NCI-H2029 (cell line): Measurements from ENCODE around the gene VSIR.

ENCODE experiments used
- DNase-seq: peaks from one replicate; lab custom pipeline; 2025; lab: John Stamatoyannopoulos, UW

Gene VSIR

DNA sequence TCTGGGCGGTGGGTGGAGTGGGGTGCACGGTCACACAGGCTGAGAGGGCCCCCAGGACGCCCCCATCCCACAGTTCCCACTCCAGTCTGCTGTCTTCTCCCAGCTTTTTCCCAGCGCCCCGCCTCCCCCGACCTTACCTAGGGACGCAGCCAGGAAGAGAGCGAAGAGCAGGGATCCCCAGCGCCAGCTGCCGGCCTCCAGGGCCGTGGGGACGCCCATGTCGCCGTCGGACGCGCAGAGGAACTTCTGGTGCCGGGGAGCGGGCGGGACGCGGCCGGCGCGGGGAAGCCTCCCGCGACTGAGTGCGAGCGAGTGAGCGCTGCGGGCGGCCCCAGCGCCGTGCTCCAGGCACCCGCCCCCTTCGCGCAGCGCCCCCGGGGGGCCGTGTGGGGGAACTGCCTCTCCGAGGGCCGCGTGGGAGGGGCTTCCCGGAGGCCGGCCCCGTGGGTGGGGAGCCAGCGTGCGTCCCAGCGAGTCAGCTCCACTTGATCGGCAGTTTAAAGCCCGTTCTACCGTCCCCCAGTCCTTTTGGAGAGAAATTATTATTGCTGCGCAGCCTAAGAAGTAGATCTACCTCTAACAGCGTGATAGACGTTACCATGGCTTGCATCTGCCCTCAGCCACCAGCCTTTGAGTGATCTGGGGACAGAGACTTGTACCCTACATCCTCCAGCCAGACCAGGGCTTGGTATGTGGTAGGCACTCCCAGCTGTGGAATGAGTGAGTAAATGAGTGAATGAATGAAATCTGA is at the start of gene VSIR:
Gene VSIR, minus strand, starts transcription at position 300 of the 751 bp plus-strand sequence. Its CDS starts 81 bp downstream, at position 219.
- DNase-seq, result peak; percentile 24

DNA sequence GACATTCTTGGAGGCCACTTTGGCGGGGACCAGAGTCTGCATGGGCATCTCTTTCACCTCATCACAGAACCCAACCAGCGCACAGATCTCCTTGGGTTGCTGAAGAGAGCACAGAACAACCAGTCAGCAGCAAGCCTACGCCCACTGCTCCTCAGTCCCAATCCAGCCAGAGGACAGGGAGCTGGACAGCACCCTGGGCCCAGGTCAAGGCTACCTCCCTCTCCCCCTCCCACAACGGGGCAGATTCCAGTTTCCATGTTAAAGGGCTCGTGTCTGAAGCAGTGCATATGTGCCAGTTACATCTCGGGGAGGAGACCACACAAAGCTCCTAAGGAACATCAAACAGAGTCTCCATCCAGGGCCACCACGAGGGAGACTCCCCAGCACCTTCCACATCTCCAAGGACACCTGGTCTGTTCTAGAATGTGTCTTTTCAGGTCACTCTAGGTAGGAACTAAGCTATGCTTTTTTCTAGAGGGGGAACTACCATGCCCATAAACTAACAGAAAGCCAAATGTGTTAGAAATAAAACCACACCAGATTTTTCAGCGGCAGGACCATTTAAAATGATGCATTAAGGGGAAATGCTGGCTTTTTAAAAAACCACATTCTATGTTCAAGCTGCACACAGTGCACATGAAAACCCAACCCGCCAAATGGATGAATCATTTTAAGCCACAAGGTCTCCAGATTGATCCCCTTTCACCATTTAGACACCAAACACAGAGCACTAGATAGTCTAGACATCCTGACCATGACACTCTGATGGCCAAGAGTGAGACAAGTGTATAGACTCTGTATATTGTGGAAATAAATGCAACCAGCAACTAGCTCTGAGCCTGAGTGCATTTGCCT is 48.8 kb upstream of the VSIR start:
- DNase-seq, result no peak

- no peak for DNase-seq
These were observed 47.6 kb upstream of the VSIR start for GRCh38 chr10:71820966-71821365.

GRCh38 chr10:71819985-71820384 is 46.7 kb upstream of the VSIR start:
- DNase-seq, result no peak

GRCh38 chr10:71819441-71819861 is 46.1 kb upstream of the VSIR start:
- DNase-seq, result no peak

DNA sequence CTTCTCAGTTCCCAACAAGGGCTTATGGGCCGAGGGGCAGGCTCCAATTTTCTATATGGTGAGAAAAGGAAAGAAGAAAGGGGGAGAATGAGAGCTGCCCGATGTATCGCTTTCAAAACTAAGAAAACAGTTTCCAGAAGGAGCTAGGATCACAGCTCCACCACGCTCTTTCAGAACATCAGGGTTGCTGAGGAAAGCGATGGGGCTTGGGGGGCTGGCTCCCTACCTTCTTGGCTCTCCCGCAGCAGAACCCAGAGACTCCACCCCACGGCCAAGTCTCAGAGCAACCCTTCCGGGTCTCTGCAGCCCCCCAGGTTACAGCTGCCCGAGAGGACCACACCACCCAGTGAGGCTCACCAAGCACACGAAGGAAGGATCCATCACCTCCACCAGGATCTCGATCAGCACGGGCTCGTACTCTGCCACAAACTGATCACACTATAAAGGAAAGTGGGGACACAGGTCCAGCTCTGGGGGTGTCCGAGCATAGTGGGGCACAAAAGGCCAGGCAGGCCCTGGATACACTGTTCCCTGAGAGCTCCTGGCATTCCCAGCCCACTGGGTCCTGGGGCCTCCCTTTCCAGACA is 45.4 kb upstream of the VSIR start:
- DNase-seq, result no peak

GRCh38 chr10:71817831-71818655 is 44.7 kb upstream of the VSIR start:
- DNase-seq, result no peak

GRCh38 chr10:71816936-71817618 is 43.8 kb upstream of the VSIR start:
- no peak for DNase-seq

DNA sequence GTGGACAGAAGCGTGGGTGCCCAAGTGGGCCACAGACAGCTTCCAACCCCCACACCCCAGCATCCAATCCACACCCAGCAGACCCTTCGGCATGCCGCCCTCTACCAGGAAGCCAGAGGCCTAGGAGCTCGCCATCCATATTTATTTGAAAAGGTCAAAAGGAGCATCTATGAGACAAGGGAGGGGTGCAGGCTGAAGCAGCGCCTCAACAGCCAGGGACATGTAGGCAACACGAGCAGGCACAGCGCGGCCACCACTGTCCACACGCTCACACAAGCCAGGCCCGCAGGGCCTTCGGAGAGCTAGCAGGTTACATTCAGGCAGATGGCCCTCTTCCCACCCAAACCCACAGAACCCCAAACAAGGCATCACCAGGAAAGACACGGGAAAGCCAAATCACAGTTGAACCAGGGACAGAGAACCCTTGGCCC is 43.1 kb upstream of the VSIR start:
- no peak for DNase-seq

DNA sequence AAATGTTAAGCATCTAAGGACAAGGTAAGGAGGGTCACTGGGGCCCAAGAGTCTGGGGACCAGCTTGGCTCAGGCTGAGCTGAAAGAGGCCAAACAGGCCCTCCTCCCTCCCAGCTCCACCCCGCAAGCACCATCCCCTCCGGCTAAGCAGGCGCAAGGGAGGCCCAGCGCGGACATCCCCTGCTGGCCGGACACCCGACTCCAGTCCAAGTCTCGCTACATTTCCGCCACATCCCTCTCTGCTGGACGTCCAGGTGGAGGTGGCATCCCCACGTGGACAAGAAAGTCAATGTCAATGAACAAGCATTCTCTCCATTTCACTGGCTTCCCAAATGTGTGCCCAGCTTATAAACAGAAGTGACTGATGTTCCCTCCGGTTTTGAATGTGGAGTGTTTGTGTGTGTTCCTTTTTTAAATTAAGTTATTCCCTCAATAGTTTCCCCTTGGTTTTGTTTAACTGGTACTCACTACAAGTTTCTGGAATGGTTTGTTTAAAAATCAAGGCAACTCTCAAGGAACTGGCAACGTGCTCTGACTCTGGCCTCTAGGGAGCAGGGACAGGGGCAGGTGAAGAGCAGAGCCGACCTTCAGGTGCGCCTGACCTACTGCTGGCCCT is 42.3 kb upstream of the VSIR start:
- no peak for DNase-seq

- no peak for DNase-seq
These were observed 41.6 kb upstream of the VSIR start for GRCh38 chr10:71814922-71815411.

DNA sequence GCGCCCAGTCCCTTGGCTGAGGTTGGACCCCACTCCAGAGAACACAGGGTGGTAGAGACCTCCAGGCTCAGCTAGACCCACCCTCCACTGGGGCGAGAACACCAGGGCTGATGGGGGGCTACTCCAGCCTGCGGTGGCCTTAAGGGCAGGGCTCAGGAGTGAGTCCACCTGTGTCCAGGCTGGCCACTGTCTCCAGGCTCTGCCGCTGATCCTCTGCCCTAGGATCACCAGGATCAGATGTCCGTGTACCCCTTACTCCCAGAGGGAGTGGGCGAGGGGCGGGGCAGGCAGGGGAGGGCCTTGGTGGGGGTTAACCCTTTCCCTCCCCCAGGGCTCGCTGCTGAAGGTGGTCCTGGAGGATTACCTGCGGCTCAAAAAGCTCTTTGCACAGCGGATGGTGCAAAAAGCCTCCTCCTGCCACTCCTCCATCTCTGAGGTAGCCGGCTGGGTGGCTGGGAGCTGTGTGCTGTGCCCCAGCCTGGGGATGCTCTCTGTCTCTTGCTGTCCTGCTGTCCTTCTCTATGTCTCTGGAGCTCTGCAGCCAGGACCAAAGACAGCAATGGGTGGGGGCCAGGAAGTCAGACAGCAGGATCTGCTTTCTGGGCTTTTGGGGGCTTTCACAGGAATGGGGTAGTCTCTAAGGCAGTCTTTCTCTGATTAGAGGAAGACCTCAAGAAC is 39.7 kb upstream of the VSIR start:
- DNase-seq, result no peak

GRCh38 chr10:71812016-71812912 is 38.9 kb upstream of the VSIR start:
- DNase-seq, result peak; percentile 38

DNA sequence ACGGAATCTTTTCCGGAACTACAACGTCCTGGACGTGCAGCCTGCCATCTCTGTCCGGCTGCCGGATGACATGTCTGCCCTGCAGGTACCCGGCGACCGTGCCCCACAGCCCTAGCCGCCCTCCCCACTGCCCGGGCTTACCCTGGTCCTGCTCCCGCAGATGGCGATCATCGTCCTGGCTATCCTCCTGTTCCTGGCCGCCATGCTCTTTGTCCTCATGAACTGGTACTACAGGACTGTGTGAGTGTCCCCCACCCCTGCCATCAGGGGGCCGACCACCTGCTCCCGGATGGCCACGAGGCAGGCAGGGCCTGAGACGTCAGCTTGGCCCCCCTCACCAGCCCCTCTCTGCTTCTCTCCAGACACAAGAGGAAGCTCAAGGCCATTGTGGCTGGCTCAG is 38.0 kb upstream of the VSIR start:
- DNase-seq, result no peak

DNA sequence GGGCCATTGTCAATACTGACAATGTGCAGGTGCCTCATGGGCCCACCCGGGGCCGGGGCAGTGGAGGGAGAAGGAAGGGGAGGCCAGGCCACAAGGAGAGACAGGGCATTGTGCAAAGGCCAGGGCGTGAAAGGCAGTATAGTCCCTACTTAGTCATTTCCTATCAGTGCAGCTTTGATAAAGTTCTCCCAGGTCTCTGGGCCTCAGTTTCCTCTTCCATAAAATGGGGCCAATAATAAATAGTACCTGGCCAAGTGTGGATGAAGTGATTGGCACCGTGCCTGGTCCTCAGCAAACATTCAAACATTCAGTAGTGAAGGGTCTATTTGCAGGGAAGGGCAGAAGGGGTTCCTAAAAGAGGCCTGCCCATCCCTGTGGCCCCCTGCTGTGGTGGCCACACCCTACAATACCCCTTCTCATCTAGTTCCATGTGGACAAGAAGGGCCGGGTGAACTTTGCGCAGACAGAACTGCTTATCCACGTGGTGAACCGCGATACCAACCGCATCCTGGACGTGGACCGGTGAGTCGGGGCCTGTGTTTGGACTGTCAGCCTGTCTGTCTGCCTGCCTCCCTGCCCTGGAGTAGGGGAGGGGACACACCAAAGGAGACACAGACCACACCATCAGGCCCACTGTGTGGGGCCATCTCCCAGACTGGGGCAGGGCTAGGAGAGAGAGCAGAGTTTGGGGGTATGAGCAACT is 36.9 kb upstream of the VSIR start:
- DNase-seq, result no peak

GRCh38 chr10:71809628-71810027 is 36.3 kb upstream of the VSIR start:
- DNase-seq, result no peak

- no peak for DNase-seq
These were observed 34.5 kb upstream of the VSIR start for GRCh38 chr10:71807557-71808510.
